B cell (primary cell): ENCODE measurements around the gene KCNK7.

Experiments used
- EZH2 ChIP-seq: IDR thresholded peaks from 2 replicates; pipeline ENCODE4 v1.6.1; 2012; ENCODE audit warnings: borderline replicate concordance, low read depth, mild to moderate bottlenecking, moderate library complexity, low read length; ENCODE audit not compliant: insufficient read depth, poor library complexity, severe bottlenecking
- TF ChIP-seq, protein P1 (sequence below): fragments of 200-600 bp; IDR thresholded peaks from one replicate; pipeline ENCODE4 v1.8.0; 2022; ENCODE audit warnings: antibody characterized with exemption, mild to moderate bottlenecking

DNA sequence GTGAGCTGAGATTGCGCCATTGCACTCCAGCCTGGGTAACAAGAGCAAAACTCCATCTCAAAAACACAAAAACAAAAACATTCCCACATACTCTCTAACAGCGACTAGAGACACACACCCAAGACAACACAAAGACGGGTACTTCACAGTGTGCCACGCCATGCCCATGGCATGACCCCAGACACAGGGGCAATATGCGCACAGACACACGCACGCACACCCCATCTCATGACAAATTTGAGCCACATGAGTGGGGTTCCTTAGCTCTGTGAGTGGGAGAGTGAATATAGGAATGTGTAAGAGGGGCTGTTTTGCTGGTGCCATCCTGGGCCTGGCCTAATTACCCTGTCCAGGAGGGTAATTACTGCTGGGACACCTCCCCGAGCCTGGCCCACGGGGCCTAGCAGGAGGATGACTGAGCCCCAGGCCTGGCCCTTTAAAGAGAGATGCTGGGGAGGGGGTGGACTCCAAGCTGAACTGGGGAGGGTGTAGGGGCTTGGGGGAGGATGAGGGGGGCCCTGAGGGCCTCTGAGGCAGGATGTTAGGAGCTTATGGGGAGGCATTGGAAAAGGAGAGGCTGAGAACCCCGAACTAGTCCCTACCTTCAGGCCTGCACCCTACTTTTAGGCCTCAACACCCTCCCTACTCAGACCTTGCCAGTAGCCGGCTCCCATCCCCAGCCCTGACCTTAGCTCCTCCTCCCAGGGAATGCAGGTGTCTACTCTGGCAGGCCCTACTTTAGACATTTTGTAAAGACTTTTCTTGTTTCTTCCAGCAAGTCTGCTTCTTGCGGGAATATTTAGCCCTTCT is 38.9 kb downstream of the KCNK7 start:
- TF ChIP-seq EZH2 = no peak
- TF ChIP-seq, protein P1, sequence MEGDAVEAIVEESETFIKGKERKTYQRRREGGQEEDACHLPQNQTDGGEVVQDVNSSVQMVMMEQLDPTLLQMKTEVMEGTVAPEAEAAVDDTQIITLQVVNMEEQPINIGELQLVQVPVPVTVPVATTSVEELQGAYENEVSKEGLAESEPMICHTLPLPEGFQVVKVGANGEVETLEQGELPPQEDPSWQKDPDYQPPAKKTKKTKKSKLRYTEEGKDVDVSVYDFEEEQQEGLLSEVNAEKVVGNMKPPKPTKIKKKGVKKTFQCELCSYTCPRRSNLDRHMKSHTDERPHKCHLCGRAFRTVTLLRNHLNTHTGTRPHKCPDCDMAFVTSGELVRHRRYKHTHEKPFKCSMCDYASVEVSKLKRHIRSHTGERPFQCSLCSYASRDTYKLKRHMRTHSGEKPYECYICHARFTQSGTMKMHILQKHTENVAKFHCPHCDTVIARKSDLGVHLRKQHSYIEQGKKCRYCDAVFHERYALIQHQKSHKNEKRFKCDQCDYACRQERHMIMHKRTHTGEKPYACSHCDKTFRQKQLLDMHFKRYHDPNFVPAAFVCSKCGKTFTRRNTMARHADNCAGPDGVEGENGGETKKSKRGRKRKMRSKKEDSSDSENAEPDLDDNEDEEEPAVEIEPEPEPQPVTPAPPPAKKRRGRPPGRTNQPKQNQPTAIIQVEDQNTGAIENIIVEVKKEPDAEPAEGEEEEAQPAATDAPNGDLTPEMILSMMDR = no peak
